Stimulated activated memory B cell treated with anti-CD40 and anti-IgM and Interleukin-4, amounts not matched to agents 10 μg/mL and 1 μg/mL and 100 μg/mL, for 72 hours (primary cell): ENCODE data around the gene MFNG.

Experiments used
- ATAC-seq: fragments of 150-1000 bp; cut with Tn5 transposase; 2 replicates; pipeline ENCODE4 v1.10.0; 2021
- H3K27ac Mint-ChIP-seq: one replicate; pipeline ENCODE4 v1.8.0; 2022; ENCODE audit warnings: mild to moderate bottlenecking, mixed read lengths
- H3K27me3 Mint-ChIP-seq: one replicate; pipeline ENCODE4 v1.8.0; 2022; ENCODE audit warnings: mixed read lengths
- H3K36me3 Mint-ChIP-seq: one replicate; pipeline ENCODE4 v1.8.0; 2022; ENCODE audit warnings: mixed read lengths
- H3K4me1 Mint-ChIP-seq: one replicate; pipeline ENCODE4 v1.8.0; 2022; ENCODE audit warnings: mixed read lengths
- H3K4me3 Mint-ChIP-seq: one replicate; pipeline ENCODE4 v1.8.0; 2022; ENCODE audit warnings: mild to moderate bottlenecking, moderate library complexity, mixed read lengths
- H3K9me3 Mint-ChIP-seq: one replicate; pipeline ENCODE4 v1.8.0; 2022; ENCODE audit warnings: mixed read lengths

The MFNG gene

GRCh38 chr22:37439347-37439746 is 46.8 kb downstream of the MFNG start:
- H3K27ac Mint-ChIP-seq: no peak overlapping the region
- peaks cover 45% of the 10 kb centered on the region for H3K27me3 Mint-ChIP-seq
- peaks cover 6% of the 10 kb centered on the region for H3K36me3 Mint-ChIP-seq
- no peaks in the 10 kb centered on the region for H3K4me1 Mint-ChIP-seq
- H3K4me3 Mint-ChIP-seq: no peak overlapping the region
- H3K9me3 Mint-ChIP-seq: peaks cover 4% of the 10 kb centered on the region
- ATAC-seq: no peak

- Mint-ChIP-seq H3K27ac (no peak overlapping the region), H3K27me3 (peaks cover 56% of the 10 kb centered on the region), H3K36me3 (peaks cover 1% of the 10 kb centered on the region), H3K9me3 (peaks cover under 1% of the 10 kb centered on the region), H3K4me3 (no peak overlapping the region), H3K4me1 (no peaks in the 10 kb centered on the region)
- ATAC-seq: no peak
These were observed 50.1 kb downstream of the MFNG start for GRCh38 chr22:37435970-37436603.

GRCh38 chr22:37433786-37434185 is 52.4 kb downstream of the MFNG start:
- Mint-ChIP-seq H3K27me3 (peaks cover 69% of the 10 kb centered on the region), H3K4me3 (no peak overlapping the region), H3K36me3 (no peaks in the 10 kb centered on the region), H3K4me1 (no peaks in the 10 kb centered on the region), H3K9me3 (no peaks in the 10 kb centered on the region), H3K27ac (no peak overlapping the region)
- no peak for ATAC-seq

GRCh38 chr22:37432708-37433054 is 53.5 kb downstream of the MFNG start:
- peaks cover 73% of the 10 kb centered on the region for H3K27me3 Mint-ChIP-seq
- no peaks in the 10 kb centered on the region for H3K36me3 Mint-ChIP-seq
- no peaks in the 10 kb centered on the region for H3K4me1 Mint-ChIP-seq
- no peak overlapping the region for H3K27ac Mint-ChIP-seq
- no peaks in the 10 kb centered on the region for H3K9me3 Mint-ChIP-seq
- no peak overlapping the region for H3K4me3 Mint-ChIP-seq
- no peak for ATAC-seq

GRCh38 chr22:37431801-37432707 is 54.1 kb downstream of the MFNG start:
- Mint-ChIP-seq H3K27me3 (peaks cover 68% of the 10 kb centered on the region), H3K27ac (no peak overlapping the region), H3K4me3 (no peak overlapping the region), H3K4me1 (peaks cover under 1% of the 10 kb centered on the region), H3K9me3 (no peaks in the 10 kb centered on the region), H3K36me3 (no peaks in the 10 kb centered on the region)
- no peak for ATAC-seq

- H3K27me3 Mint-ChIP-seq: peaks cover 71% of the 10 kb centered on the region
- ATAC-seq: no peak
- no peaks in the 10 kb centered on the region for H3K9me3 Mint-ChIP-seq
- H3K36me3 Mint-ChIP-seq: no peaks in the 10 kb centered on the region
- H3K4me1 Mint-ChIP-seq: peaks cover 7% of the 10 kb centered on the region
- no peak overlapping the region for H3K27ac Mint-ChIP-seq
- no peak overlapping the region for H3K4me3 Mint-ChIP-seq
These were observed 54.8 kb downstream of the MFNG start for GRCh38 chr22:37431366-37431765.

- H3K4me3 Mint-ChIP-seq: no peak overlapping the region
- no peak overlapping the region for H3K27ac Mint-ChIP-seq
These were observed 55.2 kb downstream of the MFNG start for GRCh38 chr22:37430941-37431340.

GRCh38 chr22:37428649-37429586 is 57.3 kb downstream of the MFNG start:
- Mint-ChIP-seq H3K4me1 (peaks cover 16% of the 10 kb centered on the region), H3K36me3 (no peaks in the 10 kb centered on the region), H3K9me3 (no peaks in the 10 kb centered on the region), H3K27me3 (peaks cover 83% of the 10 kb centered on the region), H3K27ac (no peak overlapping the region), H3K4me3 (no peak overlapping the region)
- ATAC-seq: no peak

More at GRCh38 chr22:37430941-37431340, 55.2 kb downstream of the MFNG start:
- Mint-ChIP-seq H3K27me3 (peaks cover 76% of the 10 kb centered on the region), H3K36me3 (no peaks in the 10 kb centered on the region), H3K9me3 (no peaks in the 10 kb centered on the region), H3K4me1 (peaks cover 11% of the 10 kb centered on the region)
- no peak for ATAC-seq

GRCh38 chr22:37427711-37428635 is 58.2 kb downstream of the MFNG start:
- H3K4me1 Mint-ChIP-seq: peaks cover 16% of the 10 kb centered on the region
- peak overlapping the region; percentile 45 for H3K4me3 Mint-ChIP-seq
- H3K9me3 Mint-ChIP-seq: no peaks in the 10 kb centered on the region
- H3K36me3 Mint-ChIP-seq: no peaks in the 10 kb centered on the region
- no peak overlapping the region for H3K27ac Mint-ChIP-seq
- no peak for ATAC-seq
- H3K27me3 Mint-ChIP-seq: peaks cover 81% of the 10 kb centered on the region

GRCh38 chr22:37427135-37427710 is 59.0 kb downstream of the MFNG start, which contains the start of gene ELFN2:
TSS of gene ELFN2 (minus strand) at chr22:37427479. CDS start at chr22:37375534, 51,945 bp downstream.
- no peak for ATAC-seq
- peaks cover 76% of the 10 kb centered on the region for H3K27me3 Mint-ChIP-seq
- H3K27ac Mint-ChIP-seq: no peak within 1 kb of the TSS
- peak within 1 kb of the TSS; percentile 61 for H3K4me3 Mint-ChIP-seq
- H3K9me3 Mint-ChIP-seq: no peaks in the 10 kb centered on the region
- H3K36me3 Mint-ChIP-seq: no peaks in the 10 kb centered on the region
- H3K4me1 Mint-ChIP-seq: peaks cover 16% of the 10 kb centered on the region

- peak; percentile 24 for ATAC-seq
- no peaks in the 10 kb centered on the region for H3K36me3 Mint-ChIP-seq
- peaks cover 76% of the 10 kb centered on the region for H3K27me3 Mint-ChIP-seq
- peaks cover 16% of the 10 kb centered on the region for H3K4me1 Mint-ChIP-seq
- no peak overlapping the region for H3K27ac Mint-ChIP-seq
- H3K4me3 Mint-ChIP-seq: peak overlapping the region; percentile 61
- H3K9me3 Mint-ChIP-seq: no peaks in the 10 kb centered on the region
These were observed 59.5 kb downstream of the MFNG start for GRCh38 chr22:37426706-37427134.

- Mint-ChIP-seq H3K36me3 (no peaks in the 10 kb centered on the region), H3K27ac (no peak overlapping the region), H3K4me3 (no peak overlapping the region), H3K27me3 (peaks cover 76% of the 10 kb centered on the region), H3K4me1 (peaks cover 16% of the 10 kb centered on the region), H3K9me3 (no peaks in the 10 kb centered on the region)
- no peak for ATAC-seq
These were observed 60.1 kb downstream of the MFNG start for GRCh38 chr22:37425800-37426705.

- peaks cover 76% of the 10 kb centered on the region for H3K27me3 Mint-ChIP-seq
- no peak for ATAC-seq
- peaks cover 20% of the 10 kb centered on the region for H3K4me1 Mint-ChIP-seq
These were observed 60.8 kb downstream of the MFNG start for GRCh38 chr22:37425369-37425768.

More at GRCh38 chr22:37425369-37425768, 60.8 kb downstream of the MFNG start:
- no peaks in the 10 kb centered on the region for H3K36me3 Mint-ChIP-seq
- no peak overlapping the region for H3K4me3 Mint-ChIP-seq
- no peak overlapping the region for H3K27ac Mint-ChIP-seq
- H3K9me3 Mint-ChIP-seq: no peaks in the 10 kb centered on the region
